ENCODE data around the gene TP53BP2.

Gene TP53BP2

DNA sequence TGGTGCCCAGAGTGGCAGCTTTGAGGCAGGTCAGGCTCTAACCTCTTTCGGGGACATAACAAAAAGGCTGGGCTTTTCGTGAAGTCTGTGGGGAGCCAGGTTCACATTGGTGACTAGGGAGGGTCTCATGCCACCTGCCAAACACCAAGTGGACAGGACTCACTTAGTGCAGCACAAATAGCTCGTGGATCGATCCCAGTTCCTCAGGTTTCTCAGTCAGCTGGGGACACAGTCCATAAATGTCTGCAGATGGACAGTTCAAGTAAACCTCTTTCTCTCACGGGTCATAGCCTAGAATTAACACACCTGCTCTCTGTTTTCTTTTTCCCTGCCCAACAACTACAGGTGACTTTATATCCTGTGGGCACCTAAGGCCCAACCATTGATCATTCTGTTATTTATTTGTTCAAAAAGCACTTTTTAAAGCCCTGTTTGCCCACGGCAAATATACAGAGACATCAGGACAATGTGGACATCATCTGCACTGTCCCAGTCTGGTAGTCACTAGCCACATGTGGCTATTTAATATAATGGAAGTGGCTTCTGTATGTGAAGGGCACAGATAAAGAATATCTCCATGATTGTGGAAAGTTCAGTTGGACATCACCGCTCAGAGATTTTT, 79.9 kb downstream of the TP53BP2 start:
- peaks cover 0 to 3% of the 10 kb centered on the region in 2 donors for H3K9me3 Mint-ChIP-seq
- DNase-seq (no peak), ATAC-seq (replicated peaks) (no peak)
- H3K27ac Mint-ChIP-seq = no peak overlapping the region
- H3K27me3 Mint-ChIP-seq = no peaks in the 10 kb centered on the region
- no peak overlapping the region for H3K4me3 Mint-ChIP-seq
- H3K4me1 Mint-ChIP-seq = no peaks in the 10 kb centered on the region
- peaks cover 12 to 28% of the 10 kb centered on the region in 2 donors for H3K36me3 Mint-ChIP-seq

- Mint-ChIP-seq H3K9me3 (peaks cover 0 to 3% of the 10 kb centered on the region in 2 donors), H3K4me3 (no peak overlapping the region), H3K27ac (no peak overlapping the region), H3K36me3 (peaks cover 13 to 28% of the 10 kb centered on the region in 2 donors), H3K27me3 (no peaks in the 10 kb centered on the region), H3K4me1 (no peaks in the 10 kb centered on the region)
- no peak for ATAC-seq (replicated peaks)
- DNase-seq = no peak
These were observed 80.6 kb downstream of the TP53BP2 start for GRCh38 chr1:223765036-223765718.

DNA sequence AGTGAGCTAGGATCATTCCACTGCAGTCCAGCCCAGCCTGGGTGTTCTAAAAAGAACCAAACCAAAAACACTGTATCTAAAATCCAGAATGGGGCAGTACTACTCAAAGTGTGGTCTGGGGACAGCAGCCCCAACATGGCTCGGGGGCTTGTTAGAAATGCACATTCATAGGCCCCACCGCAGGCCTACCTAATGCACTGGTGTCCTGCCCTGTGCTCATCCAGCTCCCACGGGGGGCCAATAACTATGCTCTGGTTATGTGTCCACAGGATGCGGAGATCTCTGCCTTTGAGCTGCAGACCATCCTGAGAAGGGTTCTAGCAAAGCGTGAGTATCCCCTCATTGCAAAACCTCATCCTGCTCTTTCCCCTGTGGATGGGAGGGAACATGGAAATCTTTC, 81.9 kb downstream of the TP53BP2 start:
- no peak for ATAC-seq (replicated peaks)
- no peaks in the 10 kb centered on the region for H3K4me1 Mint-ChIP-seq

GRCh38 chr1:223763251-223763650, 82.5 kb downstream of the TP53BP2 start:
- no peak overlapping the region for H3K4me3 Mint-ChIP-seq
- no peaks in the 10 kb centered on the region for H3K4me1 Mint-ChIP-seq
- no peaks in the 10 kb centered on the region for H3K9me3 Mint-ChIP-seq
- DNase-seq = no peak
- H3K27me3 Mint-ChIP-seq = no peaks in the 10 kb centered on the region
- no peak for ATAC-seq (replicated peaks)
- H3K36me3 Mint-ChIP-seq = peaks cover 9 to 20% of the 10 kb centered on the region in 2 donors
- H3K27ac Mint-ChIP-seq = no peak overlapping the region

More for the DNA sequence above, 81.9 kb downstream of the TP53BP2 start:
- no peak overlapping the region for H3K4me3 Mint-ChIP-seq
- peaks cover 11 to 22% of the 10 kb centered on the region in 2 donors for H3K36me3 Mint-ChIP-seq
- DNase-seq = no peak
- H3K27ac Mint-ChIP-seq = no peak overlapping the region
- H3K9me3 Mint-ChIP-seq = peaks cover 0 to 2% of the 10 kb centered on the region in 2 donors
- no peaks in the 10 kb centered on the region for H3K27me3 Mint-ChIP-seq

GRCh38 chr1:223761411-223761810, 84.3 kb downstream of the TP53BP2 start:
- Mint-ChIP-seq H3K36me3 (peaks cover 9 to 23% of the 10 kb centered on the region in 2 donors), H3K27ac (no peak overlapping the region), H3K4me1 (no peaks in the 10 kb centered on the region), H3K27me3 (no peaks in the 10 kb centered on the region), H3K4me3 (no peak overlapping the region), H3K9me3 (no peaks in the 10 kb centered on the region)
- ATAC-seq (replicated peaks) = no peak
- DNase-seq = no peak

GRCh38 chr1:223760833-223761232, 84.9 kb downstream of the TP53BP2 start:
- peaks cover 9 to 23% of the 10 kb centered on the region in 2 donors for H3K36me3 Mint-ChIP-seq
- H3K4me1 Mint-ChIP-seq = no peaks in the 10 kb centered on the region
- H3K27me3 Mint-ChIP-seq = no peaks in the 10 kb centered on the region

GRCh38 chr1:223759273-223759672, 86.5 kb downstream of the TP53BP2 start:
- Mint-ChIP-seq H3K36me3 (peaks cover 9 to 23% of the 10 kb centered on the region in 2 donors), H3K4me1 (no peaks in the 10 kb centered on the region), H3K9me3 (no peaks in the 10 kb centered on the region), H3K4me3 (no peak overlapping the region), H3K27ac (no peak overlapping the region), H3K27me3 (no peaks in the 10 kb centered on the region)
- no peak for DNase-seq
- ATAC-seq (replicated peaks) = no peak

More at GRCh38 chr1:223760833-223761232, 84.9 kb downstream of the TP53BP2 start:
- H3K27ac Mint-ChIP-seq = no peak overlapping the region
- no peak for ATAC-seq (replicated peaks)
- H3K4me3 Mint-ChIP-seq = no peak overlapping the region
- H3K9me3 Mint-ChIP-seq = no peaks in the 10 kb centered on the region
- no peak for DNase-seq

DNA sequence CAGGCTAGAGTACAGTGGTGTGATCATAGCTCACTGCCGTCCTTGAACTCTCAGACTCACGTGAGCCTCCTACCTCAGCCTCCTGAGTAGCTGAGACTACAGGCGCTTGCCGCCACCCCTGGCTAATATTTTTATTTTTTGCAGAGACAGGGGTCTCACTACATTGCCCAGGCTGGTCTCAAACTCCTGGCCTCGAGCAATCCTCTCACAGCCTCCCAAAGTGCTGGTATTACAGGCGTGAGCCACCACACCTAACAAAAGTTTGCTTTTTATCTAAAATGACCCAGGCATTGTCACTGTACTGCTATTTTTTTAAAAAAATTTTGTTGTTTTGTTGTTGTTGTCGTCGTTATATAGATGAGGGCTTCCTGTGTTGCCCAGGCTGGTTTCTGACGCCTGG, 87.0 kb downstream of the TP53BP2 start:
- DNase-seq = no peak
- no peak overlapping the region for H3K4me3 Mint-ChIP-seq
- H3K27me3 Mint-ChIP-seq = no peaks in the 10 kb centered on the region
- H3K4me1 Mint-ChIP-seq = no peaks in the 10 kb centered on the region
- ATAC-seq (replicated peaks) = no peak
- no peaks in the 10 kb centered on the region for H3K9me3 Mint-ChIP-seq
- peaks cover 9 to 26% of the 10 kb centered on the region in 2 donors for H3K36me3 Mint-ChIP-seq
- H3K27ac Mint-ChIP-seq = no peak overlapping the region

DNA sequence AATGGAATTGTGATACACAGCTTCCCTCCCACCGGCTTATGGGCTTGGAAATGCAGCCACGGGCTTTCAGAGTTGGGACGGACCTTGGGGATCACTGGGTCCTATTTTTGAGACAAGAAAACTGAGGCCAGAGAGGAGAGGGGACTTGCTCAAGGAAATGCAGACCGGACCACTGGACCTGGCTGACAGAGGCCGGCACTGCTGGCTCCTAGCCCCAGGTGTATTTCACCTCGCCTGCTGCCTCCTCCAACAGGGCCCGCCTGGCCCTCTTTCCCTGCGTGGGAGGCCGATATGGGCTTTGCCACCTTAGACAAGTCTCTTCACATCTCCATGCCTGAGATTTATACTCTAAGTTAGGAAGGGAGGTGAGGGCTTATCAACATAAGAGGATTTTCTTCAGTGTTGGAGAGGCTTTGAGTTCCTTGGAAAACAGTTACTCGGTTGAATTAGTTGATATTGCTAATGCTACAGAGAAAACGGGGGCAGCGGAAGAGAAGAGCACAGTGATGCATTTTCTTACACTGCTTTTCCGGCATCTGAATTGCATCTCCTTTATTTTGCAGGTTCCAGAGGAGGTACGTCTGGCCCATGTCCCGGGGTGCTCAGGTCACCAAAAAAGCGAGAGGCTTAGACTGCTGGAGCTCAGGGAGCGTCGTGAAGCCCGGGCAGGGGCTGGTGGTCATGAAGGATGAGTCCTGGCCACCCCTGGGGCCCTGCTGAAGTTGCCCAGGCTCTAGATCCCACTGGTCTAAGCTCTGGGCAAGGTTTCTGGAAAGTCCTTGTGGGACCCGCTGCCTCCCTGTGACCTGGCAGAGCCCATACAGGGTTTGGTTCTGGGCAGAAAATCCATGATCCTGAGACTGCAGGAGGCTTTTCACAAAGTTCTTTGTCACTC, 88.7 kb downstream of the TP53BP2 start:
- DNase-seq = no peak
- Mint-ChIP-seq H3K9me3 (no peaks in the 10 kb centered on the region), H3K27ac (no peak overlapping the region), H3K36me3 (peaks cover 5 to 22% of the 10 kb centered on the region in 2 donors), H3K4me3 (no peak overlapping the region), H3K27me3 (no peaks in the 10 kb centered on the region), H3K4me1 (no peaks in the 10 kb centered on the region)
- no peak for ATAC-seq (replicated peaks)

- Mint-ChIP-seq H3K36me3 (peaks cover 5 to 23% of the 10 kb centered on the region in 2 donors), H3K27ac (no peak overlapping the region), H3K9me3 (no peaks in the 10 kb centered on the region), H3K4me1 (no peaks in the 10 kb centered on the region), H3K27me3 (no peaks in the 10 kb centered on the region), H3K4me3 (no peak overlapping the region)
- ATAC-seq (replicated peaks) = no peak
- DNase-seq = no peak
These were observed 89.6 kb downstream of the TP53BP2 start for GRCh38 chr1:223755992-223756775.

DNA sequence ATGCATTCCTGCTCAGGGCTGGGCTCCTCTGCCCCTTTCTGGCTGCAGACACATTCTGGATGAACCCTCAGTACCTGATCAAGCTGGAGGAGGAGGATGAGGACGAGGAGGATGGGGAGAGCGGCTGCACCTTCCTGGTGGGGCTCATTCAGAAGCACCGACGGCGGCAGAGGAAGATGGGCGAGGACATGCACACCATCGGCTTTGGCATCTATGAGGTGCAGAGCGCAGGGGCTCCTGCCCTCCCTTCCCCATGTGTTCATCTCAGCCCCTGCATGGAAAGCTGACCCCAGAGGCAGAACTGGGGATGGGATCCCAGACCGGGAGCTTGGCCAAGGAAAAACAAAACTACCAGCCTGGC, 90.3 kb downstream of the TP53BP2 start:
- DNase-seq (no peak), ATAC-seq (replicated peaks) (no peak)
- Mint-ChIP-seq H3K27ac (no peak overlapping the region), H3K4me3 (no peak overlapping the region), H3K4me1 (no peaks in the 10 kb centered on the region), H3K36me3 (peaks cover 5 to 23% of the 10 kb centered on the region in 2 donors), H3K9me3 (no peaks in the 10 kb centered on the region), H3K27me3 (no peaks in the 10 kb centered on the region)

DNA sequence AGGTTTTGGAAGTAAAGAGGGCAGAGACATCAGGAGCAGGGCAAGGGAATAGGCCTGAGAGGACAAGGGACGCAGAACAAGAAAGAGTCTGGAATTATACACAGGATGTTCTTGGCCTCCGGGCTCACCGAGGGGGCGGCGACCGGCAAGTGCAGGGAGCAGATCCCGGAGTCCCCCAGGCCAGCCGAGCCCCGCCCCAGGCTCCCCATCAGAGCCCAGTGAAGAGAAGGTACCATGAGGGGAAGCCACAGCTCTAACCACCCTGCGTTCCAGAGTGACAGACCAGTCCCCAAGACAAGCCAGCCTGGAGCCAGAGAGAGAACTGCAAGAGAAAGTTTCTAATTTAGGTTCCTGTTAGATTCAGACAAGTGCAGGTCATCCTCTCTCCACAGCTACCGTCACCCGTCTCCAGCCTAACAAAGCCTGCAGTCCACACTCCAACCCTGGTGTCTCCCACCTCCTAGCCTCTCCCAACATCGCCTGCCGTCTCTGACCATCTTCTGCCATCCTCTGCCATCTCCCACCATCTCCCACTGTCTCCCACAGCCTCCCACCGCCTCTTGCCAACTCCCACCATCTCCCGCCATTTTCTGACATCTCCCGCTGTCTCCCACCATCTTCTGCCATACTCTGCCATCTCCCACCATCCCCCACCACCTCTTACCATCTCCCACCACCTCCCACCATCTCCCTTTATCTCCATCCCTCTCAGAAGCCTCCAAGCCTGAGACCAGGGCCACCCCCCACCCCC, 90.9 kb downstream of the TP53BP2 start:
- H3K27me3 Mint-ChIP-seq = no peaks in the 10 kb centered on the region
- H3K4me3 Mint-ChIP-seq = no peak overlapping the region
- DNase-seq (no peak), ATAC-seq (replicated peaks) (no peak)
- no peak overlapping the region for H3K27ac Mint-ChIP-seq
- peaks cover 3 to 20% of the 10 kb centered on the region in 2 donors for H3K36me3 Mint-ChIP-seq
- no peaks in the 10 kb centered on the region for H3K9me3 Mint-ChIP-seq
- no peaks in the 10 kb centered on the region for H3K4me1 Mint-ChIP-seq

GRCh38 chr1:223752721-223753515, 92.8 kb downstream of the TP53BP2 start:
- no peak for DNase-seq
- peaks cover 0 to 16% of the 10 kb centered on the region in 2 donors for H3K36me3 Mint-ChIP-seq

More at GRCh38 chr1:223752721-223753515, 92.8 kb downstream of the TP53BP2 start:
- no peaks in the 10 kb centered on the region for H3K9me3 Mint-ChIP-seq
- H3K4me3 Mint-ChIP-seq = no peak overlapping the region
- no peak overlapping the region for H3K27ac Mint-ChIP-seq
- H3K27me3 Mint-ChIP-seq = no peaks in the 10 kb centered on the region
- ATAC-seq (replicated peaks) = no peak
- H3K4me1 Mint-ChIP-seq = peaks cover 0 to 6% of the 10 kb centered on the region in 2 donors
